NCI-H524 treated with DMSO at 0.1 percent for 48 hours (cell line): Measurements from ENCODE around the gene SLITRK1.

Source experiments
- DNase-seq: peaks from one replicate; lab custom pipeline; 2025; lab: John Stamatoyannopoulos, UW

The SLITRK1 gene

DNA sequence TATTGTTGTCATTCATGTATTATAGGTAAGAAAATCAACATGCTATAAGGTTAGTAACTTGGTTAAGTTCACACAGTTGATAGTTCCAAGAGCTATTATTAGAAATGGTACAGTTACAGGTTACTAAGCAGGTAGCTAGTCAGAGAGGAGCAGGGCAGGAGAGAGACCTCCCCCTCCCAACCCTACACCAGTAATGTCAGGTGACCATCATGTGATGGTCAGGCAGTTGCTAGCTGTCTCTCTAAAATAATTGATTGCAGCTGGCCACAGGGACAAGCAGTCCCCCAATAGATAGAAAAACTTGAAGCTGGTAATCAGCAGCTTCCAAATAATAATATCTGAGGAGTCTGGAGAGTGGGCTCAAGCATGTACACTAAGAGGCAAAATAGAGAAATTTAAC lies 14.6 kb downstream of the SLITRK1 start:
- no peak for DNase-seq

DNA sequence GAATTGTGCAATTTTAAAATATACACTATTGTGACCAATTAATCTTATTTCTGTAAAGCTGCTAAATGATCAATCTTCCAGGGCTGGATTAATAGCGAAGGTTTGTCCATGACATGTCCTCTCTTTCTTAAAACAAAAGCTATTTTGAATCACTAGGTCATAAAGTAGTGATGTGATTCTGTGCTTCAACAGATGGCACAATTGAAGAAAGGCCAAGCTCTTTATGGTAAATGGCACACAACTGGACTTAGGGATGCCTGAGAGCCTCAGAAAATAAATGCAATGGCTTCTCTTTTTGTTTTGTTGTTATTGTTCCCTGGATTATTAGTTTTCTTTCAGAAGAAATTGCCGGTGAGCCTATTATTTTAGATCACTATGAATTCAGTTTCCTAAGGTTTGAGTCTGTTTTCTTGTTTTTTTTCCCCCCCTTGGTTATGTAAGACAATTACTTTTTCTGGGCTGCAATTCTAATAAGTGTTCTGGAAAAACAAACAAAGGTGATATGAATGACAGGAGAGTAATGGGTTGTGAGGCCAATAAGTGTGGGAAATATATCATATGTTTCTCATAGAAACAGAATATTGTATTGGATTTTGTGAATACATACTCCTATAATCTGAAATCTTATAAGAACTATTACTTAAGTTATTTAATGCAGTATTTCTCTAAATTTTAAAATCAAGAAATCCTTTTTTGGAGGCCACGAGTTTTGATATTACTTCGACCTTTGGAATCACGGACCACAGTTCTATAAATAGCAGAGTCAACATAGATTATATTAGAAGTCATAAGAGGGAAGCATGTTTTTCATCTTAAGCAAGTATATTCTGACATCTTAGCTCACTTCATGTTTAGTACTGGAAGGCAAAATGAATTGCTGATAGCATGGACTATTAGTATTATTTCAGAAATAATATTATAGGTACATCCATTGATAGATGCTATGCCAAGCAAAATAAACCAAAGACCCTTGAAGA lies 16.8 kb downstream of the SLITRK1 start:
- no peak for DNase-seq

DNA sequence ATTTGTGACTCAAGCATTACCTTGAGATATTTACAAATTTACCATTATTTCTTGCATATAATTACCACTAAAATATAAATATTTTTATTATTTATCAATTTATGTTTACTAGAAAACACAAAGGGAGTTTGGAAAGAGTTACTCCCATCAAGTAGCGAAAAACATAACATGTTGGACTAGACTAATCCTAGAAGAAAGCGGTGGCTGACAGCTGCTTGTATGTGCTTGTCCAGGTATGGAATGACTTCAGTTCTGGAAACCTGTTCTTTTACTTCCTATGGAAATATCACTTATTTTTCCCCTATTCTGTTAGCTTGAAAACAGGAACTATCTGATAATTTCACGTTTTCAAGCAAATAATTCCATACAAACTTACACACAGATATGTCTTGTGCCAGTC lies 28.5 kb downstream of the SLITRK1 start:
- no peak for DNase-seq

DNA sequence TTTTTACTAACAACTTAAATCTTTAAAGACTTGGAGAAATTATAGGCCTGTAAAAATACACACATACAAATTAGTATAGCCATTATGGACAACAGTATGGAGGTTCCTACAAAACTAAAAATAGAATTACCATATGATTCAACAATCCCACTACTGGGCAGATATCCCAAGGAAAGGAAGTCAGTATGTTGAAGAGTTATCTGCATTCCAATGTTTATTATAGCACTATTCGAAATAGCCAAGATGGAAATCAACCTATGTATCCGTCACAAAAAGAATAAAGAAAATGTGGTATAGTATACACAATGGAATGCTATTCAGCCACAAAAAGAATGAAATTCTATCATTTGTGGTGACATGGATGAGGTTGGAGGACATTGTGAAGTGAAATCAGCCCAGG lies 37.2 kb downstream of the SLITRK1 start:
- DNase-seq = no peak

DNA sequence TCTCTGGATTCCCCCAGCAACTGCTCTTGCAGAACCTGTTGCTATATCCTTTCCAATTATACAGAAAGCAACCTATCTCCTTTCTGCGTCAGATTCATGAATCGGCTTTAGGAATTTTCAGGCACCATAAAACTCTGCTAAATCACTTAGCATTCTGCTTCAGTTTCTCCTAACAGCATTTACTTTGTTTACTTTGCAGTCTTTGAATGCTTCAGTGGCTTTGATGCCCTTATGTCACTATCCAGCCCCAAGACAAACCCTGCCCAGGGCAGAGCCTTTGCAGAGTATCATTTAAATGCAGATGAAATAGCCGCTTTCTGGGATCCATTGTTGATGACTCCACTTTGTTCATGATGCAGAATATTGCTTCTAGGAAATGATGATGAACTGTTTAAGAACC lies 43.1 kb downstream of the SLITRK1 start:
- DNase-seq = no peak

DNA sequence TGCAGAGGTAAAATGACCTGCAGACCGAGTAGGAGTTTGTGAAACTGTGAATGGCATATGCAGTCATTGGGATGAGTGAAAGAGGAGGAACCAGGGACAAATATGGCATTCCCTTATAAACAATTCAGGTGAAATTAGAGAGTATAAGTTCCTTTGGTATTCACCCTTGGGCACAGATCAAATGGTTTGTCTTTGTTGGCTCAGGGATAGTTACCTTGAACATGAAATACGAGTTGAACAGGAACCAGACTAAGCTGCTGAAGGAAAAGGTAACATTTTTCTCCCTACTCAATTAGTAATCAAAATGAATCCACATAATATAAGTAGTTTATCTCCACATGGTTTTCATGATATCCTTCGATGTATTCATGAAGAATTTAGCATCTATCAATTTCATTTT lies 50.5 kb downstream of the SLITRK1 start:
- no peak for DNase-seq

DNA sequence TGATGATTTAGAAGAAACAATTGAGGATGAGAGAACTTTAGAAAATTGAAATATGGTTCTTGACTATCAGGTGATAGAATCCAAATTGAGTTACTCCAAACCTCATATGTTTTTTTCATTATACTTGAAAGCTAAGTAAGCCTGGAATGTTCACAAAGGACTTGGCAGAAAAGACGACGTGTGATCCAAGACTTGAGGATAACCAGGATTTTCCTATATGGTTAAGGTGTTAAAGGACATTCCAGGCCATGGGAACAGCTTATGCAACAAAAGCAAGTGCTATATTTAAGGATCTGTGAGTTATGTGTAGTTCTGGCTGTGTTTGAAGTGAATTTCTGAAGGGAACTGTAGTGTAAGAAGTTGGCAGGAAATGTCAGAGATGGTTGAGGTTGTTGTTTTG lies 52.5 kb downstream of the SLITRK1 start:
- no peak for DNase-seq

DNA sequence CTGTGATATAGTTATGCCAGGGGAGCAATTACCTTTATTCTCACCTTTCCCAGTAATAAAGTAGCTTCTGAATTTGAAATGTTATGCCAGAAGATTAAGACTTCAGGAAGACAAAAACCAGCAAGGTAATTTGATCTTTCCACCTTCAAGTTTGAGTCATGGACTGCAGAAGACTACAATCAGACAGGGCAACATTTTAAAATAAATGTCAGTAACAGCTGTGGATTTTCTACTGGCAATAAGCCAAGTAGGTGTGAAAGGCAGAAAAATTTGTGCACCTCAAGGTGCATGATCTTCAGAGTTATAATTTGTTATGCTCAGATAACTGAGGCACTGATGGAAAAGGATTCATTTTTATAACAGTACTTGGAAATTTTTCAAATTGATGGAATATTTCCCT lies 54.9 kb downstream of the SLITRK1 start:
- DNase-seq = no peak
